PC-9 (cell line): ENCODE results near the gene ZNF613. TPM values are rescaled to one million over a fixed set of nuclear protein-coding genes. Genes with fewer than 3 reads are reported as not detected.
"Not testable (repeated sequence)": the region's sequence is repeated elsewhere in the genome, so short reads cannot be mapped to it uniquely, and the experiment has no call there.

Source experiments
- BruUV-seq: library from RNA; stranded (reverse); fragments of 400-500 nt; replicated peaks from 2 replicates; lab custom pipeline; 2021; lab: Mats Ljungman, UMichigan
- CTCF ChIA-PET: fragments of 300-600 bp; sonication (Branson Sonifier 250); formaldehyde crosslinking; loops from one replicate; lab custom pipeline; 2022; ENCODE audit warnings: antibody characterized with exemption; lab: Charles Lee
- POLR2A ChIA-PET: fragments of 300-600 bp; sonication (Branson Sonifier 250); formaldehyde crosslinking; loops from one replicate; lab custom pipeline; 2022; ENCODE audit warnings: antibody characterized with exemption; ENCODE audit not compliant: unreplicated experiment; lab: Charles Lee
- DNase-seq, 2 experiments: peaks; one replicate each; pipeline versions ENCODE4 v3.0.0 to v3.0.0-alpha.2; 2015 to 2022; ENCODE audit warnings: mixed read lengths in 1 of 2
- H2AFZ ChIP-seq: fragments of 200-600 bp; sonication (generic); 2 replicates; pipeline ENCODE4 v1.8.1; 2017; ENCODE audit warnings: antibody characterized with exemption
- H3F3A ChIP-seq: fragments of 200-600 bp; sonication (generic); 2 replicates; pipeline ENCODE4 v1.8.1; 2017; ENCODE audit warnings: antibody characterized with exemption, mild to moderate bottlenecking, low read depth; ENCODE audit not compliant: insufficient read depth
- H3K27ac ChIP-seq: fragments of 200-600 bp; sonication (generic); 2 replicates; pipeline ENCODE4 v1.6.1; 2016; ENCODE audit warnings: mixed run types
- H3K27me3 ChIP-seq: fragments of 200-600 bp; sonication (generic); 2 replicates; pipeline ENCODE4 v1.6.1; 2016; ENCODE audit warnings: low read depth, mixed run types; ENCODE audit not compliant: insufficient read depth
- H3K36me3 ChIP-seq: fragments of 200-600 bp; sonication (generic); 2 replicates; pipeline ENCODE4 v1.6.1; 2016; ENCODE audit warnings: low read depth, mixed run types
- H3K4me1 ChIP-seq: fragments of 200-600 bp; sonication (generic); replicated peaks from 2 replicates; pipeline ENCODE4 v1.6.1; 2016; ENCODE audit warnings: mixed run types; ENCODE audit not compliant: insufficient read depth
- H3K4me2 ChIP-seq: fragments of 200-600 bp; sonication (generic); 2 replicates; pipeline ENCODE4 v1.6.1; 2017; ENCODE audit warnings: mixed run types
- H3K4me3 ChIP-seq: fragments of 200-600 bp; sonication (generic); 2 replicates; pipeline ENCODE4 v1.6.1; 2016; ENCODE audit warnings: mixed run types
- H3K79me2 ChIP-seq: fragments of 200-600 bp; sonication (generic); 2 replicates; pipeline ENCODE4 v1.6.1; 2017; ENCODE audit warnings: low read depth, mixed run types
- H3K9me2 ChIP-seq: fragments of 200-600 bp; sonication (generic); 2 replicates; pipeline ENCODE4 v1.8.1; 2017; ENCODE audit warnings: mild to moderate bottlenecking; ENCODE audit not compliant: insufficient read depth
- H3K9me3 ChIP-seq: fragments of 200-600 bp; sonication (generic); 2 replicates; pipeline ENCODE4 v1.8.1; 2016; ENCODE audit warnings: low read depth; ENCODE audit not compliant: insufficient read depth
- H4K20me1 ChIP-seq: fragments of 200-600 bp; sonication (generic); 2 replicates; pipeline ENCODE4 v1.8.1; 2017; ENCODE audit not compliant: insufficient read depth
- CTCF ChIP-seq: fragments of 200-600 bp; sonication (generic); conservative IDR thresholded peaks from 2 replicates; pipeline ENCODE4 v1.6.1; 2017; ENCODE audit warnings: mixed run types, antibody characterized with exemption, mild to moderate bottlenecking, moderate library complexity
- EZH2 ChIP-seq: fragments of 200-600 bp; sonication (generic); IDR thresholded peaks from 2 replicates; pipeline ENCODE4 v1.8.0; 2017; ENCODE audit warnings: antibody characterized with exemption, low read depth
- intact Hi-C: fragments of 100-400 bp; cut with micrococcal nuclease; formaldehyde crosslinking; loops from one replicate; pipeline ENCODE4 v1.10.0; 2022; ENCODE audit not compliant: unreplicated experiment
- total RNA-seq: library from RNA; stranded (reverse); gene quantifications from 2 replicates; pipeline ENCODE4 v1.2.3, GENCODE V29; 2021

Gene ZNF613
- total RNA-seq, 1 experiment from 2014 or later: 4.8 TPM

- no TSS peak for BruUV-seq
- intact Hi-C loops: loop anchor here (10.0 kb wide), 1 partner anchor 755 kb away; the partner anchor contains the start of gene ZNF611
Observed at GRCh38 chr19:51980116-51980736, 53.0 kb downstream of the ZNF613 start.

GRCh38 chr19:51980926-51981325 is 53.7 kb downstream of the ZNF613 start:
- intact Hi-C loops: loop anchor here (10.0 kb wide), 1 partner anchor 754 kb away; the partner anchor contains the start of gene ZNF611
- DNase-seq, H3K27ac ChIP-seq, H3K4me3 ChIP-seq, H2AFZ ChIP-seq, H3K9me2 ChIP-seq, H3K4me2 ChIP-seq, H3K27me3 ChIP-seq, POLR2A ChIA-PET, H4K20me1 ChIP-seq, BruUV-seq, CTCF ChIA-PET, H3K4me1 ChIP-seq, H3F3A ChIP-seq: not testable (repeated sequence)
- H3K36me3 ChIP-seq: peaks cover 50% of the 10 kb centered on the region
- peaks cover 67% of the 10 kb centered on the region for H3K9me3 ChIP-seq
- peaks cover 65% of the 10 kb centered on the region for H3K79me2 ChIP-seq

More at GRCh38 chr19:51980116-51980736, 53.0 kb downstream of the ZNF613 start:
- TF ChIP-seq CTCF (no peak), EZH2 (no peak)
- Histone ChIP-seq H3K27me3 (no peaks in the 10 kb centered on the region), H3K9me3 (peaks cover 67% of the 10 kb centered on the region), H3K4me1 (peaks cover 3% of the 10 kb centered on the region; the same call in 1 of the 2 replicates), H3K4me3 (peak overlapping the region; percentile 9; the same call in 1 of the 2 replicates), H3K27ac (no peak overlapping the region), H3K36me3 (peaks cover 45% of the 10 kb centered on the region), H3K4me2 (no peak overlapping the region), H3F3A (0 out of 2 replicates have a peak, but pooled peaks cover 5% of the 10 kb centered on the region), H3K9me2 (no peaks in the 10 kb centered on the region), H2AFZ (no peak overlapping the region), H3K79me2 (peaks cover 58% of the 10 kb centered on the region), H4K20me1 (no peaks in the 10 kb centered on the region)
- DNase-seq: no peak
- POLR2A ChIA-PET: no interaction called here
- CTCF ChIA-PET: no interaction called here

- POLR2A ChIA-PET: no interaction called here
- Histone ChIP-seq H3K4me3 (no peak overlapping the region), H3K9me3 (peaks cover 77% of the 10 kb centered on the region), H3K4me2 (no peak overlapping the region), H4K20me1 (no peaks in the 10 kb centered on the region), H3K4me1 (peaks cover 9% of the 10 kb centered on the region; the same call in 1 of the 2 replicates), H3K36me3 (peaks cover 54% of the 10 kb centered on the region), H3K79me2 (peaks cover 72% of the 10 kb centered on the region), H3K27ac (no peak overlapping the region), H2AFZ (no peak overlapping the region), H3K9me2 (no peaks in the 10 kb centered on the region), H3K27me3 (no peaks in the 10 kb centered on the region), H3F3A (0 out of 2 replicates have a peak, but pooled peaks cover 8% of the 10 kb centered on the region)
- intact Hi-C loops: loop anchor here (10.0 kb wide), 1 partner anchor 751 kb away; the partner anchor contains the start of gene ZNF611
- TF ChIP-seq EZH2: no peak
- no peak for TF ChIP-seq CTCF
- CTCF ChIA-PET: no interaction called here
- DNase-seq: no peak
- BruUV-seq: no TSS peak
Observed at GRCh38 chr19:51983361-51983760, 56.1 kb downstream of the ZNF613 start.
